Adrenal gland (tissue), 12 donors: Measurements from ENCODE around the gene TULP1. TPM values are rescaled to one million over a fixed set of nuclear protein-coding genes. Genes with fewer than 3 reads are reported as not detected.

ENCODE experiments used
- DNase-seq, 7 donors: peaks; one replicate each; pipeline ENCODE4 v3.0.0-alpha.2; 2019 to 2020
- H3K27ac ChIP-seq, 5 donors: fragments of 200-600 bp; sonication (generic) in 4 of 5; 1 replicate in 3 of 5; 2 replicates in 2 of 5; pipeline versions ENCODE4 v1.5.1 to v1.8.0; 2016 to 2020; ENCODE audit warnings: mild to moderate bottlenecking in 1 of 5
- H3K27me3 ChIP-seq: fragments of 200-600 bp; 2 replicates; pipeline ENCODE4 v1.8.0; 2021
- H3K36me3 ChIP-seq, 2 donors: fragments of 200-600 bp; replicated peaks in 1 of 2; 1 replicate in 1 of 2; 2 replicates in 1 of 2; pipeline versions ENCODE4 v1.5.1 to v1.8.0; 2018 to 2022
- H3K4me1 ChIP-seq, 2 donors: fragments of 200-600 bp; replicated peaks in 1 of 2; 1 replicate in 1 of 2; 2 replicates in 1 of 2; pipeline versions ENCODE4 v1.5.1 to v1.8.0; 2018 to 2021
- H3K4me3 ChIP-seq, 4 donors: fragments of 200-600 bp; sonication (generic) in 3 of 4; one replicate each; pipeline ENCODE4 v1.5.1; 2016 to 2018
- H3K9me3 ChIP-seq, 3 donors: fragments of 200-600 bp; sonication (generic) in 1 of 3; replicated peaks in 1 of 3; 1 replicate in 2 of 3; 2 replicates in 1 of 3; pipeline versions ENCODE4 v1.5.1 to v1.8.0; 2016 to 2021
- CTCF ChIP-seq, 6 experiments: fragments of 450-650 bp in 4 of 6; fragments of 200-600 bp in 2 of 6; sonication (generic) in 1 of 6; IDR thresholded peaks; 1 replicate in 5 of 6; 2 replicates in 1 of 6; pipeline versions ENCODE4 v1.5.1 to v1.8.0; 2016 to 2021; ENCODE audit warnings: antibody characterized with exemption in 6 of 6, mild to moderate bottlenecking in 2 of 6, moderate library complexity in 1 of 6
- POLR2A ChIP-seq, 2 donors: fragments of 450-650 bp; IDR thresholded peaks; one replicate each; pipeline ENCODE4 v1.6.1; 2017; ENCODE audit warnings: antibody characterized with exemption in 2 of 2, mild to moderate bottlenecking in 2 of 2, moderate library complexity in 1 of 2
- WGBS, 4 donors: extraction: QIAGEN DNeasy Blood & Tissue Kit in 2 of 4; methylation state at CpG; one replicate each; pipeline versions ENCODE4 v1.1.5 to v1.1.7; 2013 to 2017; 5-methylcytosine and 5-hydroxymethylcytosine counted together
- intact Hi-C, 2 donors: fragments of 100-400 bp; cut with DNase I; formaldehyde crosslinking; loops; one replicate each; pipeline versions ENCODE4 v1.14.1 to v1.15.0; 2022 to 2023
- polyA plus RNA-seq, 3 donors: library from polyadenylated mRNA; stranded (reverse); fragments of 200-250 nt in 2 of 3; fragments of 350-450 nt in 1 of 3; fragmentation: Illumina TruSeq in 1 of 3; extraction: RNeasy Lipid Tissue Mini Kit (QIAGEN cat#74804) in 1 of 3; gene quantifications; one replicate each; pipeline ENCODE4 v1.2.3, GENCODE V29; 2013 to 2014
- total RNA-seq, 9 donors: library from RNA; depleted of rRNA in 4 of 9; stranded (reverse); fragments of >200 nt in 4 of 9; fragments of 120-200 nt in 1 of 9; fragmentation: NEBNext Ultra II Directional in 1 of 9; extraction: Animal tissue kit (Norgen Biotek cat#: 25700) in 1 of 9; gene quantifications; one replicate each; pipeline versions ENCODE4 v1.1.0 to v1.2.4, GENCODE V29; 2013 to 2023
- donor health status: healthy with polysubstance abuse.
- donor health status: Bipolar disorder and iron deficiency.
- donor health status: DM: yes; HTN: yes; CAD: no.
- donor health status: DM: no; HTN: no; CAD: no.
- donor health status: DM: no; HTN: no; CAD: no.
- donor health status: DM: yes; HTN: yes; CAD: no.

The TULP1 gene
- total and polyA plus RNA-seq, 12 donors: 0.06 to 0.80 (median 0.07) TPM; not detected in 9

GRCh38 chr6:35477028-35477427, 35.7 kb downstream of the TULP1 start:
- Histone ChIP-seq H3K9me3 (no peaks in the 10 kb centered on the region), H3K27ac (no peak overlapping the region), H3K27me3 (no peaks in the 10 kb centered on the region), H3K4me3 (no peak overlapping the region), H3K36me3 (peaks cover 0 to 3% of the 10 kb centered on the region in 2 donors), H3K4me1 (peaks cover 0 to 24% of the 10 kb centered on the region in 2 donors)
- 88 to 95% (median 90%) methylated on average over 6 to 8 of the region's 8 CpGs for WGBS, 4 donors
- no peak for DNase-seq
- TF ChIP-seq CTCF (IDR thresholded peaks at IDR 0.05) (no peak), POLR2A (IDR thresholded peaks at IDR 0.05) (no peak)
- intact Hi-C loops: no loop called here

GRCh38 chr6:35476004-35476403, 36.7 kb downstream of the TULP1 start:
- intact Hi-C loops: no loop called here
- Histone ChIP-seq H3K27ac (no peak overlapping the region), H3K4me3 (no peak overlapping the region), H3K27me3 (no peaks in the 10 kb centered on the region), H3K4me1 (peaks cover 0 to 27% of the 10 kb centered on the region in 2 donors), H3K36me3 (peaks cover 0 to 12% of the 10 kb centered on the region in 2 donors), H3K9me3 (no peaks in the 10 kb centered on the region)
- no peak for DNase-seq
- TF ChIP-seq POLR2A (IDR thresholded peaks at IDR 0.05) (no peak), CTCF (IDR thresholded peaks at IDR 0.05) (no peak)
- 84 to 96% (median 92%) methylated on average over 13 to 14 of the region's 14 CpGs for WGBS, 4 donors

GRCh38 chr6:35475573-35475972, 37.1 kb downstream of the TULP1 start:
- Histone ChIP-seq H3K4me3 (no peak overlapping the region), H3K9me3 (no peaks in the 10 kb centered on the region), H3K27ac (no peak overlapping the region), H3K4me1 (peaks cover 0 to 27% of the 10 kb centered on the region in 2 donors), H3K36me3 (peaks cover 0 to 17% of the 10 kb centered on the region in 2 donors), H3K27me3 (no peaks in the 10 kb centered on the region)
- WGBS, 4 donors: 80 to 91% (median 85%) methylated on average over 1 to 4 of the region's 4 CpGs
- TF ChIP-seq POLR2A (IDR thresholded peaks at IDR 0.05) (no peak), CTCF (IDR thresholded peaks at IDR 0.05) (no peak)
- no peak for DNase-seq
- intact Hi-C loops: no loop called here

- 94 to 99% (median 96%) methylated on average over 11 to 20 of the region's 20 CpGs for WGBS, 4 donors
- TF ChIP-seq CTCF (IDR thresholded peaks at IDR 0.05): no peak
- TF ChIP-seq POLR2A (IDR thresholded peaks at IDR 0.05): no peak
- Histone ChIP-seq H3K27me3 (no peaks in the 10 kb centered on the region), H3K4me1 (peaks cover 0 to 32% of the 10 kb centered on the region in 2 donors), H3K4me3 (no peak overlapping the region), H3K36me3 (peaks cover 0 to 21% of the 10 kb centered on the region in 2 donors), H3K27ac (no peak overlapping the region), H3K9me3 (no peaks in the 10 kb centered on the region)
- DNase-seq: no peak
- intact Hi-C loops: no loop called here
These were observed 37.6 kb downstream of the TULP1 start for GRCh38 chr6:35474942-35475570.
